Mucosa of stomach (tissue), 1 donor: ENCODE measurements around the gene PDE11A.
"Not testable (repeated sequence)": the region's sequence is repeated elsewhere in the genome, so short reads cannot be mapped to it uniquely, and the experiment has no call there.

Experiments used
- H3K27me3 ChIP-seq: one replicate; pipeline ENCODE4 v1.7.0; 2013; ENCODE audit warnings: mild to moderate bottlenecking, low read length; ENCODE audit not compliant: control insufficient read depth, insufficient read depth
- H3K36me3 ChIP-seq: one replicate; pipeline ENCODE4 v1.7.0; 2013; ENCODE audit warnings: low read length; ENCODE audit not compliant: control insufficient read depth, insufficient read depth
- H3K4me1 ChIP-seq: one replicate; pipeline ENCODE4 v1.7.0; 2013; ENCODE audit warnings: mild to moderate bottlenecking, low read length; ENCODE audit not compliant: control insufficient read depth, insufficient read depth
- H3K4me3 ChIP-seq: one replicate; pipeline ENCODE4 v1.7.0; 2013; ENCODE audit warnings: low read length
- H3K9ac ChIP-seq: one replicate; pipeline ENCODE4 v1.7.0; 2013; ENCODE audit warnings: mild to moderate bottlenecking, low read length, moderate library complexity
- H3K9me3 ChIP-seq: one replicate; pipeline ENCODE4 v1.7.0; 2013; ENCODE audit warnings: mild to moderate bottlenecking, low read length, moderate library complexity; ENCODE audit not compliant: control insufficient read depth
- donor health status: Pancreatic carcinoma.

Gene PDE11A

DNA sequence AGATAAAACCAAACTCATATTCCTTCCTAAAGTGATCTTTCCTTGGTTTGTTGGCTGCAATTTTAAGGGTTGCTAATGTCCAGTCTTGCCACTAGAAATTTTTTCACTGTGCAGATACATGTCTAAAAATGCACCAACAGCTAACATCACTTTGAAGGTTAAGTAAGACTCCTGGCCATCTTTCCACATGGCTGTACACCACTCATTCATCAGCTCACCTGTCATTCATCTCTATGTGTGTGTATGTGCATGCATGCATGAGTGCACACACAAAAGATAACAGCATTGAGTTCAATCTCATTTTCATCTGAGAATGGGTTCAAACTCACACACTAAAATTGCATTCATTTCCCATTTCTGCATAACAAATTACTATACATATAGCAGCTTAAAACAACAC, 203.8 kb downstream of the PDE11A start:
- Histone ChIP-seq H3K9me3 (no peaks in the 10 kb centered on the region), H3K27me3 (no peaks in the 10 kb centered on the region), H3K4me3 (no peak overlapping the region), H3K4me1 (no peaks in the 10 kb centered on the region), H3K9ac (no peak overlapping the region), H3K36me3 (no peaks in the 10 kb centered on the region)

DNA sequence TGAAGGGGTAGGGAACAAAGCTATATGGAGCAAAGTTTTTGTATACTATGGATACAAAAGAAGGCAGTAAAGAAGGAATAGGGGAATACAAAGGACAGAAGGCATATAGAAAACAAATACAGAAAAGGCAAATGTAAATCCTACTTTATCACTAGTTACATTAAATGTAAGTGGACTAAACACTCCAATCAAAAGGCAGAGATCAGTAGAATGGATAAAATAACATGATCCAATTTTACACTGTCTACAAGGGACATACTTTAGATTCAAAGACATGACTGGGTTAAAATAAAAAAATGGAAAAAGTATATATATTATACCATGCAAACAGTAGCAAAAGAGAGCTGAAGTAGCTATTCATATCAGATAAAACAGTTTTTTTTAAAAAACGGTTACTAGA, 215.0 kb downstream of the PDE11A start:
- Histone ChIP-seq H3K9me3 (peaks cover 4% of the 10 kb centered on the region), H3K36me3 (no peaks in the 10 kb centered on the region), H3K4me1 (no peaks in the 10 kb centered on the region), H3K4me3 (no peak overlapping the region), H3K27me3 (no peaks in the 10 kb centered on the region), H3K9ac (no peak overlapping the region)

DNA sequence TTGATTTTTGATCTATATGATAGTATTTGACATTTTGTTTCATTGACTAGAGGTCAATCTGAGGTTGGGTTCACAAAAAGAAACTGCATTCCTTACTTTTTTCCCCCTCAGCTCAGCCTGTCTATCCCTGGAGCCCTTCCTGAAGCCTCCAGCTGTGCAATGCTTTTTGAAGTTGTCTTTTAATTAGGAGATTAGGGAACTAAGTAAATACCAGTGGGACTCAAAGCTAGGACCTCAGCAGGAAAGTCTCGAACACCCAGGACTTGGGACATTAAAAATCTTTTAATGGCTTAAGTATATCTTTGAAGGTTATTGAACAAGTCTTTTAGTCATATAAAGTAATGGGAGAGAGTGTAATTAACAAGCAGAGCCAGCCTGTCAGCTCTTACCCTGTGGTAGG, 220.2 kb downstream of the PDE11A start:
- Histone ChIP-seq H3K4me3 (no peak overlapping the region), H3K9me3 (peaks cover 1% of the 10 kb centered on the region), H3K27me3 (no peaks in the 10 kb centered on the region), H3K9ac (no peak overlapping the region), H3K36me3 (no peaks in the 10 kb centered on the region), H3K4me1 (no peaks in the 10 kb centered on the region)

DNA sequence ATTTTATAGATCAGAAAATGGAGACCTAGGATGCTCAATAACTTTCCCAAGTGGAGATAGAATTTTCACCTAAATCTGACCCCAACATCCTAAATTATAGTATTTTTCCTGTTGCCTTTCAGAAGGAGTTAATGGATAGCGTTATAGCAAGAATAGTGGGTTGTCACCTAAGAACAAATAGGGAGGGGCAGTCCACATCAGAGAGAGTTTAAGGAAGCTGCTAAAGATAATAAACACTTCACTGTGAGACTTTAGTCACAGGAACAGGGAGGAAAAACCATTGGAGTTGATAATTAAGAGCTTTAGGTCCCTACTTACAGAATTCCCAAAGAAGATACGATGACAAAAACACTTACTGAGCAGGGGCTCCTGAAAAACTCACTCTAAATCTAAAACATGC, 229.4 kb downstream of the PDE11A start:
- Histone ChIP-seq H3K9me3 (no peaks in the 10 kb centered on the region), H3K4me1 (no peaks in the 10 kb centered on the region), H3K4me3 (no peak overlapping the region), H3K36me3 (no peaks in the 10 kb centered on the region), H3K27me3 (no peaks in the 10 kb centered on the region), H3K9ac (no peak overlapping the region)

DNA sequence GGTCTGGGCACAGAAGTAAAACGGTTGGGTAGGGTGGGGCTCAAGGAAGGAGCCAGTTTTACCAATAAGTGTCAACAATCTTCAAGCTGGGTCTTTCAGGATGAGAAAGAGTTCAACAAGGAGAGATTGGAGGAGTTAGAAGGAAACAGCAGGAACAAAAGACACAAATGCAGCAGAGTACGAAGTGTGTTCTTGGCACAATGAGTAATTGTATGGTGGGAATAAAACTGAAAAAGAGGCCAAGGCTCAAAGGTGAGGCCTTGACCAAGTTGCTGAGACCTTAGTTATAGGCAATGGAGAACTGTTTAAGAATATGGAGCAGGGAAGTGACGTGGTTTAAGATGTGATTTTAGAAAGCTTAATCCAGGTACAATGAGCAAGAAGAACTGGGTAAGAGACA, 230.3 kb downstream of the PDE11A start:
- H3K9ac ChIP-seq, result no peak overlapping the region
- H3K4me1 ChIP-seq, result no peaks in the 10 kb centered on the region

DNA sequence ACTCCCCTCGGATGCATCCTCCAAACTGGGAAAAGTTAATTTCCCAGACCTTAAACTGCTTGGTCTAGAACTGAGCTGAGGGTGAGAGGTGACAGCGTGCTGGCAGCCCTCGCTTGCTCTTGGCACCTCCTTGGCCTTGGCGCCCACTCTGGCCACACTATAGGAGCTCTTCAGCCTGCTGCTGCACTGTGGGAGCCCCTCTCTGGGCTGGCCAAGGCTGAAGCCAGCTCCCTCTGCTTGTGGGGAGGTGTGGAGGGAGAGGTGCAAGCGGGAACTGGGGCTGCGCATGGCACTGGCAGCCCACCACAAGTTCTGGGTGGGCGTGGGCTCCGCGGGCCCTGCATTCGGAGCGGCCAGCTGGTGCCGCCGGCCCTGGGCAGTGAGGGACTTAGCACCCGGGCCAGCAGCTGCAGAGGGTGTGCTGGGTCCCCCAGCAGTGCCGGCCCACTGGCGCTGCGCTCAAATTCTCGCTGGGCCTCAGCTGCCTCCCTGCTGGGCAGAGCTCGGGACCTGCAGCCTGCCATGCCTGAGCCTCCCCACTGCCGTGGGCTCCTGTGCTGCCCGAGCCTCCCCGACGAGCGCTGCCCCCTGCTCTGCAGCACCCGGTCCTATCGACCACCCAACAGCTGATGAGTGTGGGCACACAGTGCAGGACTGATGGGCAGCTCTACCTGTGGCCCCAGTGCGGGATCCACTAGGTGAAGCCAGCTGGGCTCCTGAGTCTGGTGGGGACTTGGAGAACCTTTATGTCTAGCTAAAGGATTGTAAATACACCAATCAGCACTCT, 237.0 kb downstream of the PDE11A start:
- not testable (repeated sequence) for H3K36me3 ChIP-seq, H3K4me1 ChIP-seq, H3K9ac ChIP-seq, H3K9me3 ChIP-seq, H3K4me3 ChIP-seq, H3K27me3 ChIP-seq

More for the DNA sequence above, 230.3 kb downstream of the PDE11A start:
- no peaks in the 10 kb centered on the region for H3K27me3 ChIP-seq
- H3K4me3 ChIP-seq, result no peak overlapping the region
- H3K36me3 ChIP-seq, result no peaks in the 10 kb centered on the region
- no peaks in the 10 kb centered on the region for H3K9me3 ChIP-seq

DNA sequence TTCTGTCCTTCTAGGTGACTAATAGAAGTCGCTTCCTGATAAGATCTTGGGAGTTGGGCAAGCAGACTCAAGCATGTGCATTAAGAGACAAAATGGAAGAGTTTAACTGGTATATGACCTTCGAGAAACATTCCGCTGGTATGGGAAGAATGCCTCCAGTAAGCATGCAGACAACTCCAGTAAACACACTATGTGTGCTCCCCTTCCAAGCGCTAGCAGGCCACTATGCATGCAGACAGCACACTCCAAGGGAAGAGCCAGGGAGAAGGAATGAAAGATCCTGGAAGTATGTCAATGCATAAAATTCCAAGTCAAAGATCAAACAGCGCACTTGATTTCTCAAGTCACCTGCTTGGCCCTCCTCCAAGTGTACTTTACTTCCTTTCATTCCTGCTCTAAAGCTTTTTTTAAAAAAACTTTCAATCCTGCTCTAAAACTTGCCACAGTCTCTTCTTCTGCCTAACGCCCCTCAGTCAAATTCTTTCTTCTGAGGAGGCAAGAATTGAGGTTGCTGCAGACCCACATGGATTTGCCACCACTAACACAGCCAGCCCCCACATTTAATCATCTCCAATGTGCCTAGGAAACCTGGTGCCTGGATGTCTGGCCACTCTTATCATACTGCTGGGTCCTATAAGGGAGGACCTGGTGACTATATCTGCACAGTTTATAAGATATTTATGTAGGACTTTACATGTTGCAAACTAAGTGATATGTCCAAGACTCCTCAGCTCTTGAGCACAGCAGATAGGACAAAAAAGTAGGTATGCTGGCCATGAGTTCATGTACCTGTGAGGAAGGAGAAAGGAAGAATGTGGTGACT, 239.8 kb downstream of the PDE11A start:
- H3K27me3 ChIP-seq, result no peaks in the 10 kb centered on the region
- H3K36me3 ChIP-seq, result no peaks in the 10 kb centered on the region
- no peak overlapping the region for H3K4me3 ChIP-seq
- H3K9me3 ChIP-seq, result no peaks in the 10 kb centered on the region
- H3K9ac ChIP-seq, result no peak overlapping the region
- H3K4me1 ChIP-seq, result no peaks in the 10 kb centered on the region

DNA sequence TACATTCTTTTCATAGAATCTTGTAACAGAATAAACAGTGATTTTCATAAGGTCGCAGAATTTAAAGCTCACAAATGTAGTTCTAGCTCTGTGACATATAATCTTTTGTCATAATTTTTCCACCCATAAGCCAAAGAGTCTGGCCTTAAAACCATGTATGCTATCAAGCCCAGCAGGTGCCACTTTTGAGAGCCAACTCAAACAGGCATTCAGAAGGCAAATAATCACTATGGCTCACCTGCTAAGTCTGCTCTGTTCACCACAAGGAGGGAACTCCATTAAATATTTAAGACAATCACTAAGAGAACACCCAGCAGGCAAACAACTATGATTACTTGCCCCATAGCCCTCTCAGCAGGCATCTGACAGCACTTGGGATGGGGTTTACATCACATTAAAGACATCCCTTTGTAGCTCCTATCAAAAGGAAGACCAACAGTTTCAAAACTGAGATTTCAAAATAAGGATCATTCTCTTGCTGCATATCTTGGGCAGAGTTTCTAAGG, 241.6 kb downstream of the PDE11A start:
- Histone ChIP-seq H3K9ac (no peak overlapping the region), H3K36me3 (no peaks in the 10 kb centered on the region)

DNA sequence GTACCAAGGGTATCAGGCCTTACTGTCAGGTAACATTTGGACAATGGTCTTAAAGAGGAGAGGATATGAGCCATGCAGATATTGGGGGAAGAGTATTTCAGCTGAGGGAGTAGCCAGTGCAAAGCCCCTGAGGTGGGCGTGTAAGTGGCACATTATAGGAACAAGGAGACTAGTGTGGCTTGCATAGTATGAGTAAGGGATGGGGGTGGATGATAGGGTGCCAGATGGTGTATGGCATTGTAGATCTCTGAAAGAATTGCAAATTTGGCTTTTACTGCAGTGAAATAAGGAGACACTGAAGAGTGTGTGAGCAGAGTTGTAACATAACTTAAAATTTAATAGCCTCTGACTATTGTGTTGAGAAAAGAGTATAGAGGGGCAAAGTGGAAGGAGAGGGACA, 244.0 kb downstream of the PDE11A start:
- no peak overlapping the region for H3K4me3 ChIP-seq
- H3K4me1 ChIP-seq, result no peaks in the 10 kb centered on the region
- no peaks in the 10 kb centered on the region for H3K9me3 ChIP-seq
- H3K36me3 ChIP-seq, result no peaks in the 10 kb centered on the region
- H3K27me3 ChIP-seq, result no peaks in the 10 kb centered on the region
- H3K9ac ChIP-seq, result no peak overlapping the region

More for the DNA sequence above, 241.6 kb downstream of the PDE11A start:
- no peak overlapping the region for H3K4me3 ChIP-seq
- H3K9me3 ChIP-seq, result no peaks in the 10 kb centered on the region
- no peaks in the 10 kb centered on the region for H3K4me1 ChIP-seq
- H3K27me3 ChIP-seq, result no peaks in the 10 kb centered on the region

DNA sequence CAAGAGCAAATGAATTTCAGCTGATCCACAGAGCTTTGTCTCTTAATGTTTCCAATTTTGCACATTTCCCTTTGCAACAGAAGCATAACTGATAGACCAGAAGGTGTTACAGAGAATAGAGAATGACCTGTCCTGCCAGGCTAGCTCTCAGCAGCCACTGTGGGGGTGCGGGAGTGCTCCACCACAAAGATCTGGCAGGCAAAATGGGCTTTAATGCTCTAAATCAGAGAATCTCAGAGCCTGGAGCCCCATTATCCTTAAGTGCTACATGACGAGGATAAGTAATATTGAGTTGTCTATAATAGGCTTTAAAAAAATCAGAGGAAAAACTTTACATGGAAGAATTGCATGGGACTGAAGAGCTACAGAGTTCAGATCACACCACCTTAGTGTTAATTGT, 245.7 kb downstream of the PDE11A start:
- H3K4me1 ChIP-seq, result no peaks in the 10 kb centered on the region
- no peak overlapping the region for H3K4me3 ChIP-seq
- H3K9ac ChIP-seq, result no peak overlapping the region
- H3K36me3 ChIP-seq, result no peaks in the 10 kb centered on the region
- no peaks in the 10 kb centered on the region for H3K9me3 ChIP-seq
- H3K27me3 ChIP-seq, result no peaks in the 10 kb centered on the region

DNA sequence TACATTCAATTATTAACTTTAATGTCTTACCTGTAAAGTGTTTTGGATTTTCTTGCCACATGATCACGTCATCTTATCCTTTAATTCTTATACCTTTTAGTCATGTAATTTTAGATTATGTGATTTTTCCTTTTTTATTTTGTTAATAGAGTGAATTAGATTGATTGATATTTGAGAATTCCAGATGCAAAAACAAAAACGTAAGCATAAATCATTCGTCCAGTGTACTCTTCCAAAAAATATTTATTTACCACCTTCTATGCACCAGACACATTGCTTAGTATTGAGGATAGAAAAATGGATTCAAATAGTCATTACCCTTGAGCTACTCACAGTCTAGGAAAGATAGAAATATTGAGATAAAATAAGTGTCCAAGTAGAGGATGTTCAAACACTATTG, 249.6 kb downstream of the PDE11A start:
- H3K9me3 ChIP-seq, result no peaks in the 10 kb centered on the region
- no peaks in the 10 kb centered on the region for H3K27me3 ChIP-seq
- no peaks in the 10 kb centered on the region for H3K36me3 ChIP-seq
- no peaks in the 10 kb centered on the region for H3K4me1 ChIP-seq
- no peak overlapping the region for H3K4me3 ChIP-seq
- H3K9ac ChIP-seq, result no peak overlapping the region

DNA sequence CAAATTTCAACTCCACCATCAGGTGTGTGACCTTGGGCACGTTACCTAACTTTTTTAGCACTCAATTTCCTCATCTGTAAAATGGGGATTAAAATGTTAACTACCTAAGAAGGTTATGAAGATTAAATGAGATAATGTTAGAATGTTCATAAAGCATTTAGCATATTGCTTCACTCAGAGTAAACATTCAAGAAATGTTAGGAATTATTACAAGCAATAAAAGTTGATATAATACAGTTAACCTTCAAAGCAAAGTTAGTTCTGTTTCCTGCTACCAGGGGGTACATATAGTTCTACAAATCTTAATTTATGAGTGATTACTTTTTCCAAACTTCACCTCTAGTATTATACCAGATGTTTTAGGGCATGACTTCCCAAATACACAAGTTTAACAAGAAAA, 254.2 kb downstream of the PDE11A start:
- H3K4me3 ChIP-seq, result no peak overlapping the region
- no peak overlapping the region for H3K9ac ChIP-seq
- no peaks in the 10 kb centered on the region for H3K27me3 ChIP-seq
- no peaks in the 10 kb centered on the region for H3K9me3 ChIP-seq
- no peaks in the 10 kb centered on the region for H3K36me3 ChIP-seq
- H3K4me1 ChIP-seq, result no peaks in the 10 kb centered on the region
